A549 (cell line): ENCODE data around the gene MUC2.

Experiments
- CBX8 ChIP-seq: fragments of 200-600 bp; sonication (generic); IDR thresholded peaks from 2 replicates; pipeline ENCODE4 v1.6.1; 2016
- CHD2 ChIP-seq: fragments of 150-350 bp; IDR thresholded peaks from 2 replicates; pipeline ENCODE4 v1.6.1; 2014; ENCODE audit warnings: low read length; ENCODE audit not compliant: partially characterized antibody
- FOSB ChIP-seq: fragments of 250-450 bp; sonication (Bioruptor Pico); IDR thresholded peaks from 2 replicates; pipeline ENCODE4 v1.5.0; 2020; ENCODE audit warnings: mild to moderate bottlenecking, moderate library complexity
- PHF8 ChIP-seq: fragments of 200-600 bp; sonication (generic); IDR thresholded peaks from 2 replicates; pipeline ENCODE4 v1.6.1; 2016; ENCODE audit warnings: low read depth, mild to moderate bottlenecking, antibody characterized with exemption, moderate library complexity, borderline replicate concordance
- SMC3 ChIP-seq: fragments of >200 bp; sonication (Bioruptor Twin); formaldehyde crosslinking; IDR thresholded peaks from 3 replicates; pipeline ENCODE4 v1.6.1; 2018; ENCODE audit warnings: inconsistent platforms
- SREBF2 ChIP-seq: fragments of 450-650 bp; IDR thresholded peaks from 2 replicates; pipeline ENCODE4 v1.6.1; 2014; ENCODE audit warnings: mild to moderate bottlenecking, moderate library complexity
- ZFP36 ChIP-seq: fragments of 450-650 bp; IDR thresholded peaks from 2 replicates; pipeline ENCODE4 v1.6.1; 2014; ENCODE audit warnings: borderline replicate concordance; ENCODE audit not compliant: partially characterized antibody
- TF ChIP-seq, protein P1 (sequence below): fragments of >200 bp; sonication (Bioruptor Twin); formaldehyde crosslinking; IDR thresholded peaks from 3 replicates; pipeline ENCODE4 v1.5.1; 2016
- TF ChIP-seq, protein P2 (sequence below): fragments of 450-650 bp; IDR thresholded peaks from 2 replicates; pipeline ENCODE4 v1.6.1; 2014; ENCODE audit warnings: antibody characterized with exemption

DNA sequence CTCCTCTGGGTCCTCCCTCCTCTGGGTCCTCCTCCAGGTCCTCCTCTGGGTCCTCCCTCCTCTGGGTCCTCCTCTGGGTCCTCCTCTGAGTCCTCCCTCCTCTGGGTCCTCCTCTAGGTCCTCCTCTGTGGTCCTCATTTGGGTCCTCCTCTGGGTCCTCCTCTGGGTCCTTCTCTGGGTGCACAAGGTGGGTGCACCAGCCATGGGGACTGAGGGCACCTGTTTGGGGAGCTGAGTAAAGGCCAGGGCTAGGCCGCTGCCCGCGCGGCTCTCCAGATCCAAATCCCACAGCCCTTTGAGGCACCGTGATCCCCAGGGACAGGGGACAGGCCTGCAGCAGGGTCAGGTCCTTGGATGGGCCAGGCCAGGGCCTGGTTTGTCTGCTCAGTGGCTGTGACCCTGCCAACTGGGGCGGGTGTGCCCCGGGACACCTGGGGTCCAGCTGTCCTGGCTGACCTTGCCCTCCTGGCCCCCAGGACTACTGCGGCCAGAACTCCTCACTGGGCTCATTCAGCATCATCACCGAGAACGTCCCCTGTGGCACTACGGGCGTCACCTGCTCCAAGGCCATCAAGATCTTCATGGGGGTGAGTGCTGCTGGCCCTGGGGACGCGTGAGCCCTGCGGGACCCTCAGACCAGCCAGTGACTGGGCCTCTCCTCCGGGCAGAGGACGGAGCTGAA lies 12.7 kb downstream of the MUC2 start:
- no peak for TF ChIP-seq FOSB
- TF ChIP-seq SREBF2 = no peak
- TF ChIP-seq PHF8 = no peak
- TF ChIP-seq CHD2 = no peak
- no peak for TF ChIP-seq SMC3
- TF ChIP-seq, protein P1, sequence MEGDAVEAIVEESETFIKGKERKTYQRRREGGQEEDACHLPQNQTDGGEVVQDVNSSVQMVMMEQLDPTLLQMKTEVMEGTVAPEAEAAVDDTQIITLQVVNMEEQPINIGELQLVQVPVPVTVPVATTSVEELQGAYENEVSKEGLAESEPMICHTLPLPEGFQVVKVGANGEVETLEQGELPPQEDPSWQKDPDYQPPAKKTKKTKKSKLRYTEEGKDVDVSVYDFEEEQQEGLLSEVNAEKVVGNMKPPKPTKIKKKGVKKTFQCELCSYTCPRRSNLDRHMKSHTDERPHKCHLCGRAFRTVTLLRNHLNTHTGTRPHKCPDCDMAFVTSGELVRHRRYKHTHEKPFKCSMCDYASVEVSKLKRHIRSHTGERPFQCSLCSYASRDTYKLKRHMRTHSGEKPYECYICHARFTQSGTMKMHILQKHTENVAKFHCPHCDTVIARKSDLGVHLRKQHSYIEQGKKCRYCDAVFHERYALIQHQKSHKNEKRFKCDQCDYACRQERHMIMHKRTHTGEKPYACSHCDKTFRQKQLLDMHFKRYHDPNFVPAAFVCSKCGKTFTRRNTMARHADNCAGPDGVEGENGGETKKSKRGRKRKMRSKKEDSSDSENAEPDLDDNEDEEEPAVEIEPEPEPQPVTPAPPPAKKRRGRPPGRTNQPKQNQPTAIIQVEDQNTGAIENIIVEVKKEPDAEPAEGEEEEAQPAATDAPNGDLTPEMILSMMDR = no peak
- no peak for TF ChIP-seq ZFP36
- TF ChIP-seq, protein P2, sequence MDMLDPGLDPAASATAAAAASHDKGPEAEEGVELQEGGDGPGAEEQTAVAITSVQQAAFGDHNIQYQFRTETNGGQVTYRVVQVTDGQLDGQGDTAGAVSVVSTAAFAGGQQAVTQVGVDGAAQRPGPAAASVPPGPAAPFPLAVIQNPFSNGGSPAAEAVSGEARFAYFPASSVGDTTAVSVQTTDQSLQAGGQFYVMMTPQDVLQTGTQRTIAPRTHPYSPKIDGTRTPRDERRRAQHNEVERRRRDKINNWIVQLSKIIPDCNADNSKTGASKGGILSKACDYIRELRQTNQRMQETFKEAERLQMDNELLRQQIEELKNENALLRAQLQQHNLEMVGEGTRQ = no peak
- no peak for TF ChIP-seq CBX8
